Osteoblast (primary cell): ENCODE measurements around the gene TIGAR. TPM values are rescaled to one million over a fixed set of nuclear protein-coding genes. Genes with fewer than 3 reads are reported as not detected.

ENCODE experiments used
- DNase-seq: peaks from one replicate; pipeline ENCODE4 v3.0.0; 2011; ENCODE audit warnings: low spot score, mixed read lengths; ENCODE audit not compliant: insufficient read length; ENCODE audit errors: missing footprints
- H2AFZ ChIP-seq: 2 replicates; pipeline ENCODE4 v1.6.0; 2011; ENCODE audit warnings: mild to moderate bottlenecking, low read length
- H3K27ac ChIP-seq: 2 replicates; pipeline ENCODE4 v1.5.1; 2011; ENCODE audit warnings: mild to moderate bottlenecking, low read depth, low read length, moderate library complexity
- H3K27me3 ChIP-seq: 2 replicates; pipeline ENCODE4 v1.6.0; 2012; ENCODE audit warnings: mild to moderate bottlenecking, control low read depth, inconsistent platforms, low read length, moderate library complexity; ENCODE audit not compliant: insufficient read depth
- H3K36me3 ChIP-seq: 2 replicates; pipeline ENCODE4 v1.5.1; 2011; ENCODE audit warnings: mild to moderate bottlenecking, low read length, control low read depth, moderate library complexity; ENCODE audit not compliant: insufficient read depth
- H3K4me1 ChIP-seq: 2 replicates; pipeline ENCODE4 v1.5.1; 2011; ENCODE audit warnings: mild to moderate bottlenecking, low read length, control low read depth, moderate library complexity; ENCODE audit not compliant: insufficient read depth
- H3K4me2 ChIP-seq: 2 replicates; pipeline ENCODE4 v1.6.0; 2011; ENCODE audit warnings: mild to moderate bottlenecking, low read length; ENCODE audit not compliant: insufficient read depth
- H3K4me3 ChIP-seq: fragments of 200-600 bp; sonication (generic); 3 replicates; pipeline ENCODE4 v1.5.1; 2012; ENCODE audit warnings: mild to moderate bottlenecking, low read length, inconsistent platforms; ENCODE audit not compliant: insufficient read depth
- H3K79me2 ChIP-seq: 2 replicates; pipeline ENCODE4 v1.6.0; 2012; ENCODE audit warnings: mild to moderate bottlenecking, low read length, control low read depth, inconsistent platforms; ENCODE audit not compliant: insufficient read depth
- H3K9me3 ChIP-seq: 2 replicates; pipeline ENCODE4 v1.5.1; 2011; ENCODE audit warnings: low read depth, low read length, control low read depth
- H4K20me1 ChIP-seq: 2 replicates; pipeline ENCODE4 v1.6.0; 2012; ENCODE audit warnings: mild to moderate bottlenecking, low read length, control low read depth; ENCODE audit not compliant: insufficient read depth
- CTCF ChIP-seq: IDR thresholded peaks from 2 replicates; pipeline ENCODE4 v1.5.1; 2011; ENCODE audit warnings: mild to moderate bottlenecking, low read depth, low read length, moderate library complexity; ENCODE audit errors: extremely low read depth
- total RNA-seq: library from RNA; depleted of rRNA; stranded (reverse); fragments of >200 nt; gene quantifications from 2 replicates; pipeline ENCODE4 v1.2.3, GENCODE V29; 2012

TIGAR gene
- total RNA-seq, 1 donor = 11.6 TPM

- Histone ChIP-seq H2AFZ (no peak overlapping the region), H3K9me3 (no peaks in the 10 kb centered on the region), H3K4me1 (no peaks in the 10 kb centered on the region), H3K27me3 (peaks cover 72% of the 10 kb centered on the region), H3K36me3 (no peaks in the 10 kb centered on the region), H4K20me1 (no peaks in the 10 kb centered on the region), H3K4me2 (peak overlapping the region; percentile 58), H3K4me3 (no peak overlapping the region), H3K79me2 (no peaks in the 10 kb centered on the region), H3K27ac (no peak overlapping the region)
- no peak for TF ChIP-seq CTCF
- DNase-seq = no peak
These were observed 45.1 kb upstream of the TIGAR start for GRCh38 chr12:4275870-4276301.

- no peaks in the 10 kb centered on the region for H3K36me3 ChIP-seq
- peak; percentile 97 for DNase-seq
- peak; percentile 87 for TF ChIP-seq CTCF
- H3K27ac ChIP-seq = no peak overlapping the region
- no peak overlapping the region for H3K4me2 ChIP-seq
- H4K20me1 ChIP-seq = no peaks in the 10 kb centered on the region
- peaks cover 64% of the 10 kb centered on the region for H3K27me3 ChIP-seq
- no peak overlapping the region for H2AFZ ChIP-seq
- no peak overlapping the region for H3K4me3 ChIP-seq
- H3K4me1 ChIP-seq = no peaks in the 10 kb centered on the region
- no peaks in the 10 kb centered on the region for H3K79me2 ChIP-seq
- no peaks in the 10 kb centered on the region for H3K9me3 ChIP-seq
These were observed 44.3 kb upstream of the TIGAR start for GRCh38 chr12:4276524-4277204.

GRCh38 chr12:4277205-4277543, 43.8 kb upstream of the TIGAR start:
- Histone ChIP-seq H3K4me2 (no peak overlapping the region), H3K9me3 (no peaks in the 10 kb centered on the region), H3K4me3 (no peak overlapping the region), H2AFZ (no peak overlapping the region), H3K4me1 (no peaks in the 10 kb centered on the region), H3K79me2 (no peaks in the 10 kb centered on the region), H3K36me3 (no peaks in the 10 kb centered on the region), H4K20me1 (no peaks in the 10 kb centered on the region), H3K27ac (no peak overlapping the region), H3K27me3 (peaks cover 59% of the 10 kb centered on the region)
- no peak for DNase-seq
- TF ChIP-seq CTCF = peak; percentile 2

GRCh38 chr12:4277857-4278256, 43.2 kb upstream of the TIGAR start:
- Histone ChIP-seq H3K36me3 (no peaks in the 10 kb centered on the region), H3K27me3 (peaks cover 52% of the 10 kb centered on the region), H3K4me3 (no peak overlapping the region), H3K4me1 (no peaks in the 10 kb centered on the region), H3K9me3 (no peaks in the 10 kb centered on the region), H3K79me2 (no peaks in the 10 kb centered on the region), H2AFZ (no peak overlapping the region), H3K27ac (no peak overlapping the region), H4K20me1 (no peaks in the 10 kb centered on the region), H3K4me2 (no peak overlapping the region)
- DNase-seq = no peak
- TF ChIP-seq CTCF = no peak
